ENCODE data around the gene GLG1.
"Not testable (repeated sequence)": the region's sequence is repeated elsewhere in the genome, so short reads cannot be mapped to it uniquely, and the experiment has no call there.

The GLG1 gene

DNA sequence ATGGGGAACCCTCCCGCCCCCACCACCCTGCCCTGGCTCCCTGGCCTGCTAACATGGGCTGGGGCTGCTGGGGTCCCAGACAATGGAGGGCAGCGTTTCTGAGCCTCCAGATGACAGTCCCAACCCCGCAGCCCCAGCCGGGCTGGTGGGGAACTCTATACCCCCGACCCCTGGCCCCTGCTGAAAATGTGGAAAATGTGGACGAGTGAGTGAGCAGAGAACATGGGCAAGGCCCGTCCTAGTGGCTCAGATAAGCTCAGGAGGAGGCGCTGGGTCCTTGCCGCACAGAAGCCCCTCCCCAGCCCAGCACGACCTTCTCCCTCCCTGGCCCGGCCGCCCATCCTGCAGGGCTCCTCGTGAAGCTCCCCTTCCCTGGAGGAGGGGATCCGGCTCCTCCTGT, 187.1 kb downstream of the GLG1 start:
- DNase-seq (ENCODE audit: insufficient read length, low spot score); FAIRE-seq: not testable (repeated sequence)

- not testable (repeated sequence) for DNase-seq (ENCODE audit: insufficient read length, low spot score); FAIRE-seq
Measured at GRCh38 chr16:74417897-74418296, 189.0 kb downstream of the GLG1 start.

GRCh38 chr16:74413920-74414319, 193.0 kb downstream of the GLG1 start:
- DNase-seq (ENCODE audit: insufficient read length, low spot score); FAIRE-seq: not testable (repeated sequence)

- FAIRE-seq; DNase-seq (ENCODE audit: insufficient read length, low spot score): not testable (repeated sequence)
Measured at GRCh38 chr16:74413485-74413884, 193.4 kb downstream of the GLG1 start.

GRCh38 chr16:74412775-74413390, 194.0 kb downstream of the GLG1 start:
- DNase-seq (ENCODE audit: insufficient read length, low spot score); FAIRE-seq: not testable (repeated sequence)

DNA sequence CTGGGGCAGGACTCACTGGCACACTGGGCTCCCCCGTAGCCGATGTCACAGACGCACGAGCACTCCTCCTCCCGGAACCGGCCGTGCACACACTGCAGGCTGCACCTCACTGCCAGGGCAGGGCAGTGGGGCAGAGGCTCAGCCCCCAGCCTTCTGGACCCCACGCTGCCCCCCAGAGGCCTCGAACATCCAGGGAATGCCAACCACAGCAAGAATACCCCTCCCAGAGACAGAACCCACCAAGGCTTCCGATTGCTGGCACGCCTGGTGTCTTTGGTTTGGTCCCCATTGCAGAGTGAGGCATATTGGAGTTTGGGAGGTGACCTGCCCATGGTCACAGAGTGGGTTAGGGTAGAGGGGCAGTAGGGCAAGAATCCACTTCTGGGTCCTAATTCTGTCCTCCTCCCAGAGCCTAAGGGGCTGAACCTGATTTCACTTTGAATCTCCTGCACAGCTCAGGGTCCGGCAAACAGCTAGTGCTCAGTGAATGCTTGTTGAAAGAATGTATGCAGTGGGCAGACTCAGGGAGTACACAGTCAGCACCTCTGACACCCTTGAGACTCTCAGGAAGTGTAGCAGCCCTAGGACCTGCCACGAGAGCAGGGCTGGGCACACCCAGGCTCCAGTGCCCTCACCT, 194.7 kb downstream of the GLG1 start:
- not testable (repeated sequence) for DNase-seq (ENCODE audit: insufficient read length, low spot score); FAIRE-seq

DNA sequence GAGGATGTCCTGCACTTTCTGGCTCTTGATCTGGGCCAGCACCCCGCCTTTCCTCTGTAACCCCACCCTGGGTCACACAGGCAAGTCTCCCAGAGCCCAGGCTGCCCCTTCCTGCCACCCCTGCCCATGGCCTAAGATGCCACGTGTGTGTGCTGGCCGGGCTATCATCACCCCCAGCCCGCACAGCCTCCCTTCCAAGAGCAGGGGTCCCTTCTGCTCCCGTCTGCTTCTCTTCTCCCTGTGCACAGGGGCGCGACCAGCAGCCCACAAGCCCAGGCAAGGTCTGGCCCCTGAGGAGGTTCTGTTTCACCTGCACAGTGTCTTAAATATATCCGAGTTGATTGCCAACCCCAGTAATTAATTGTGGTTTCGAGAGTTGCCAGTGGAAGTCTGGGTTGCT, 195.9 kb downstream of the GLG1 start:
- DNase-seq (ENCODE audit: insufficient read length, low spot score); FAIRE-seq: not testable (repeated sequence)

GRCh38 chr16:74410057-74410957, 196.6 kb downstream of the GLG1 start:
- DNase-seq (ENCODE audit: insufficient read length, low spot score); FAIRE-seq: not testable (repeated sequence)

DNA sequence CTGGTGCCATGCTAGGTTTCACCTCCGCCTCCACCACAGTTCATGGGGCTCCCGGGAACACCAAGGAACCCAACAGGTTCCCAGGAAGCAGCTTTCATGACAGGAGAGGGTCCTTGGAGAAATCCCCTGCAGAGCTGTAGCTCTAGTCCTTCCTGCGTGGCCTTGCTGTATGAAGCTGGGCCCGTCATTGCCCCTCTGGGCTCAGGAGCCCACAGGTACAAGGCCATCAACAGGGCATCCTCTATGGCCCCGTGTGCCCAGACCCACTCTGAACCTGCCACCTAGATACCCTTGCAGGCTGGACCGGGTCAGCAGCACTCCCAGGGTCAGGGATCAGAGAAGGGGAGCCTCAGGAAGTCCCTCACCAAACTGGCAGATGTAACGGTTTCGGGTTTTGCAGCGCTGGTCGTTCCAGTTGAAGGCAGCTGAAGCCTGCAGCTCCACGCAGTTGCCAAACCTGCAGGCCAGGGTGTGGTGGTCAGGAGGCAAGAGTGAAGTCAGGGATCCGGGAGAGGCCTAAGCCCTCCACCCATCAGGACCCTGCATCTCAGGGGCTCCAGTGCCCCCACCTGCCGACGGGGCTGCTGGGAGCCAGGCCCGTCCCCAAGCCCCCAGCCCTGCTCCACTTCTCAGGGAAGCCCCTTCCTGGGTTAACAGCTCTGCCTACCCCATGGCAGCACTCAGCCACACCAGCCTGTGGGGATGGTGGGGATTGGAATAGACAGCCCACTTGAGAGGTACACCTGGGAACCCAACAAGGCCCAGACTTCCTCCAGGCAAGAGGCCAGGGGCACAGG, 197.5 kb downstream of the GLG1 start:
- DNase-seq (ENCODE audit: insufficient read length, low spot score); FAIRE-seq: not testable (repeated sequence)

- not testable (repeated sequence) for FAIRE-seq; DNase-seq (ENCODE audit: insufficient read length, low spot score)
Measured at GRCh38 chr16:74407362-74407705, 199.6 kb downstream of the GLG1 start.

GRCh38 chr16:74406600-74407361, 200.1 kb downstream of the GLG1 start:
- DNase-seq (ENCODE audit: insufficient read length, low spot score); FAIRE-seq: not testable (repeated sequence)

- FAIRE-seq; DNase-seq (ENCODE audit: insufficient read length, low spot score): not testable (repeated sequence)
Measured at GRCh38 chr16:74404148-74404933, 202.6 kb downstream of the GLG1 start.

GRCh38 chr16:74400238-74400637, 206.7 kb downstream of the GLG1 start:
- DNase-seq (ENCODE audit: insufficient read length, low spot score); FAIRE-seq: not testable (repeated sequence)

- not testable (repeated sequence) for DNase-seq (ENCODE audit: insufficient read length, low spot score)
Measured at GRCh38 chr16:74398212-74398895, 208.6 kb downstream of the GLG1 start.

More at GRCh38 chr16:74398212-74398895, 208.6 kb downstream of the GLG1 start:
- not testable (repeated sequence) for FAIRE-seq

Data from D721Med (cell line).